IMR-90 (cell line): ENCODE measurements around the gene VMAC. TPM values are rescaled to one million over a fixed set of nuclear protein-coding genes. Genes with fewer than 3 reads are reported as not detected.

ENCODE experiments used
- ATAC-seq: fragments of 200-7000 bp; cut with Tn5 transposase; 2 replicates; pipeline ENCODE4 v1.9.1; 2020; ENCODE audit warnings: low read depth, mild to moderate bottlenecking, moderate library complexity
- BruUV-seq: library from RNA; stranded (reverse); fragments of 400-500 nt; replicated peaks from 2 replicates; lab custom pipeline; 2021; lab: Mats Ljungman, UMichigan
- CTCF ChIA-PET: fragments of 300-600 bp; formaldehyde crosslinking; extraction: SDS; loops from one replicate; lab custom pipeline; 2021; ENCODE audit warnings: antibody characterized with exemption; lab: Yijun Ruan, JAX
- POLR2A ChIA-PET: fragments of 300-600 bp; sonication (Branson Sonifier 250); formaldehyde crosslinking; loops from one replicate; lab custom pipeline; 2022; ENCODE audit warnings: antibody characterized with exemption; ENCODE audit not compliant: unreplicated experiment; lab: Charles Lee
- DNase-seq: peaks from one replicate; pipeline ENCODE4 v3.0.0; 2013
- H2AFZ ChIP-seq: replicated peaks from 2 replicates; pipeline ENCODE3; 2013; ENCODE audit warnings: low read length, mild to moderate bottlenecking; ENCODE audit not compliant: poor library complexity
- H2AK5ac ChIP-seq: 2 replicates; pipeline ENCODE4 v1.6.1; 2013; ENCODE audit warnings: low read depth, low read length, inconsistent platforms
- H2AK9ac ChIP-seq: replicated peaks from 2 replicates; pipeline ENCODE3; 2013; ENCODE audit warnings: mild to moderate bottlenecking, low read depth, low read length, moderate library complexity; ENCODE audit not compliant: poor library complexity
- H2BK120ac ChIP-seq: 2 replicates; pipeline ENCODE4 v1.6.1; 2013; ENCODE audit warnings: low read depth, low read length, inconsistent platforms
- H2BK15ac ChIP-seq: 3 replicates; pipeline ENCODE4 v1.6.1; 2013; ENCODE audit warnings: low read depth, low read length, inconsistent platforms
- H2BK20ac ChIP-seq: 2 replicates; pipeline ENCODE4 v1.6.1; 2013; ENCODE audit warnings: low read depth, mild to moderate bottlenecking, inconsistent platforms, low read length, moderate library complexity
- H2BK5ac ChIP-seq: 2 replicates; pipeline ENCODE4 v1.6.1; 2013; ENCODE audit warnings: mild to moderate bottlenecking, low read depth, low read length, inconsistent platforms; ENCODE audit not compliant: poor library complexity, severe bottlenecking
- H3K14ac ChIP-seq: replicated peaks from 2 replicates; pipeline ENCODE4 v1.6.1; 2013; ENCODE audit warnings: low read depth, low read length, inconsistent platforms
- H3K18ac ChIP-seq: 2 replicates; pipeline ENCODE4 v1.6.1; 2013; ENCODE audit warnings: low read depth, low read length, control low read depth
- H3K23ac ChIP-seq: 2 replicates; pipeline ENCODE4 v1.6.1; 2013; ENCODE audit warnings: low read depth, low read length, inconsistent platforms
- H3K27ac ChIP-seq: 2 replicates; pipeline ENCODE4 v1.5.1; 2013; ENCODE audit warnings: mild to moderate bottlenecking, control low read depth, low read length; ENCODE audit not compliant: insufficient read depth
- H3K27me3 ChIP-seq: 2 replicates; pipeline ENCODE4 v1.6.1; 2013; ENCODE audit warnings: low read length; ENCODE audit not compliant: control insufficient read depth, insufficient read depth
- H3K36me3 ChIP-seq: 2 replicates; pipeline ENCODE4 v1.6.1; 2013; ENCODE audit warnings: low read length, mixed read lengths; ENCODE audit not compliant: control insufficient read depth, insufficient read depth
- H3K4ac ChIP-seq: 2 replicates; pipeline ENCODE4 v1.6.1; 2013; ENCODE audit warnings: low read depth, low read length, inconsistent platforms
- H3K4me1 ChIP-seq: 2 replicates; pipeline ENCODE4 v1.6.1; 2013; ENCODE audit warnings: low read length, mixed read lengths; ENCODE audit not compliant: control insufficient read depth, insufficient read depth
- H3K4me2 ChIP-seq: 2 replicates; pipeline ENCODE4 v1.6.1; 2013; ENCODE audit warnings: low read depth, mild to moderate bottlenecking, control low read depth, low read length, moderate library complexity
- H3K4me3 ChIP-seq: 2 replicates; pipeline ENCODE4 v1.5.1; 2013; ENCODE audit warnings: low read depth, mild to moderate bottlenecking, control low read depth, low read length, moderate library complexity; ENCODE audit not compliant: insufficient read depth
- H3K56ac ChIP-seq: 2 replicates; pipeline ENCODE4 v1.6.1; 2013; ENCODE audit warnings: low read length, inconsistent platforms; ENCODE audit not compliant: insufficient read depth; ENCODE audit errors: extremely low read depth
- H3K79me1 ChIP-seq, 2 experiments: 2 replicates each; pipeline ENCODE4 v1.6.1; 2013; ENCODE audit warnings: low read length in 2 of 2, inconsistent platforms in 1 of 2, low read depth in 1 of 2
- H3K9ac ChIP-seq: 2 replicates; pipeline ENCODE4 v1.6.1; 2013; ENCODE audit warnings: low read depth, low read length, control low read depth
- H3K9me1 ChIP-seq: 2 replicates; pipeline ENCODE4 v1.6.1; 2013; ENCODE audit warnings: low read length, inconsistent platforms; ENCODE audit not compliant: insufficient read depth
- H3K9me3 ChIP-seq: 2 replicates; pipeline ENCODE4 v1.6.1; 2013; ENCODE audit warnings: low read length; ENCODE audit not compliant: control insufficient read depth, insufficient read depth
- H4K20me1 ChIP-seq: 2 replicates; pipeline ENCODE4 v1.6.1; 2013; ENCODE audit warnings: low read length, inconsistent platforms; ENCODE audit not compliant: insufficient read depth
- H4K5ac ChIP-seq: 2 replicates; pipeline ENCODE4 v1.6.1; 2013; ENCODE audit warnings: mild to moderate bottlenecking, low read depth, low read length, control low read depth
- H4K8ac ChIP-seq, 2 experiments: 2 replicates each; pipeline ENCODE4 v1.6.1; 2013; ENCODE audit warnings: low read depth in 2 of 2, low read length in 2 of 2, control low read depth in 1 of 2, inconsistent platforms in 1 of 2
- H4K91ac ChIP-seq: 2 replicates; pipeline ENCODE4 v1.6.1; 2013; ENCODE audit warnings: low read depth, low read length, inconsistent platforms; ENCODE audit not compliant: insufficient read depth
- CHD1 ChIP-seq: IDR thresholded peaks from 2 replicates; pipeline ENCODE4 v1.6.1; 2012; ENCODE audit warnings: low read depth, low read length, improper control_type of control experiment
- FOS ChIP-seq: fragments of 150-350 bp; IDR thresholded peaks from 2 replicates; pipeline ENCODE4 v1.6.1; 2016; ENCODE audit warnings: low read depth, low read length
- MAFK ChIP-seq: IDR thresholded peaks from 2 replicates; pipeline ENCODE4 v1.6.1; 2012; ENCODE audit warnings: low read depth, low read length, improper control_type of control experiment
- POLR2A ChIP-seq: IDR thresholded peaks from 2 replicates; pipeline ENCODE4 v1.6.1; 2012; ENCODE audit warnings: mild to moderate bottlenecking, low read depth, low read length
- RCOR1 ChIP-seq: IDR thresholded peaks from 2 replicates; pipeline ENCODE4 v1.6.1; 2012; ENCODE audit warnings: mild to moderate bottlenecking, low read length, improper control_type of control experiment; ENCODE audit not compliant: insufficient replicate concordance
- WGBS, 2 experiments: methylation state at CpG; one replicate each; pipeline versions ENCODE4 v1.1.5 to v1.1.7; 2013; ENCODE audit warnings: missing lambda C conversion rate in 2 of 2; ENCODE audit not compliant: insufficient read length in 1 of 2; ENCODE audit errors: extremely low coverage in 2 of 2; 5-methylcytosine and 5-hydroxymethylcytosine counted together
- dilution Hi-C: fragments of 300-500 bp; cut with HindIII; formaldehyde crosslinking; loops from one replicate; pipeline ENCODE4 v1.14.3; 2018; ENCODE audit warnings: low sequenced_read_pairs; ENCODE audit not compliant: unreplicated experiment
- in situ Hi-C: fragments of 300-500 bp; cut with MboI; formaldehyde crosslinking; loops from 3 replicates; pipeline ENCODE4 v1.14.3; 2019; ENCODE audit warnings: low sequenced_read_pairs, inconsistent platforms, mixed read lengths
- intact Hi-C: fragments of 100-400 bp; cut with micrococcal nuclease; formaldehyde crosslinking; loops from 2 replicates; pipeline ENCODE4 v1.10.0; 2022
- polyA plus RNA-seq, 3 experiments: library from polyadenylated mRNA; depleted of rRNA; stranded (reverse); fragments of >200 nt; gene quantifications; 2 replicates each; pipeline ENCODE4 v1.2.3, GENCODE V29; 2012; ENCODE audit warnings: low replicate concordance in 1 of 3
- total RNA-seq: library from RNA; depleted of rRNA; stranded (reverse); fragments of >200 nt; gene quantifications from 2 replicates; pipeline ENCODE4 v1.2.3, GENCODE V29; 2012
- TF ChIP-seq, protein P1 (sequence below): fragments of 150-350 bp; IDR thresholded peaks from 2 replicates; pipeline ENCODE4 v1.6.1; 2017; ENCODE audit warnings: mild to moderate bottlenecking, antibody characterized with exemption, low read length, low read depth

The VMAC gene
- total and polyA plus RNA-seq, 2 of the 4 experiments (the other 2 are of a cell fraction), result 1.4 to 3.1 TPM

DNA sequence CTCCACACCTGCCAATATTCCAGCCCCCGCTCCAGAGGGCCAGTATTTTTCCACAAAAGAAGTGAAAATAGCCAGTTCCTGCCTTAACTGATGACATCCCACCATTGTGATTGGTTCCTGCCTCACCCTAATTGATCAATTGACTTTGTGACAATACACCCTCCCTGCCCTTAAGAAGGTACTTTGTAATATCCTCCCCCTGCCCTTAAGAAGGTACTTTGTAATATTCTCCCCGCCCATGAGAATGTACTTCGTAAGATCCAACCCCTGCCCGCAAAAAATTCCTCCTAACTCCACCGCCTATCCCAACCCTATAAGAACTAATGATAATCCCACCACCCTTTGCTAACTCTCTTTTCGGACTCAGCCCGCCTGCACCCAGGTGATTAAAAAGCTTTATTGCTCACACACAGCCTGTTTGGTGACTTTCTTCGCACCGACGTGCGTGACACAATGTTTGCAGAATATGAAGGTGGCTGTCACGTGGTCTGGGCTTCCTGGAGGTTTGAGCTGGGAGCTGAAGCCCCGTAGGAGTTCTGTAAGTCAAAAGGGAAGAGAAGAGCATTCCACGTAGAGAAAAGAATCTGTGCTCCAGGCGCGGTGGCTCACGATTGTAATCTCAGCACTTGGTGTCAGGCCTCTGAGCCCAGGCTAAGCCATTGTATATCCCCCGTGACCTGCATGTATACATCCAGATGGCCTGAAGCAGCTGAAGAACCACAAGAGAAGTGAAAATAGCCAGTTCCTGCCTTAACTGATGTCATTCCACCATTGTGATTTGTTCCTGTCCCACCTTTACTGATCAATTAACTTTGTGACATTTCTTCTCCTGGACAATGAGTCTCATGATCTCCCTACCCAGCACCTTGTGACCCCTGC, 47.2 kb upstream of the VMAC start (continued):
- no peak for TF ChIP-seq CHD1

DNA sequence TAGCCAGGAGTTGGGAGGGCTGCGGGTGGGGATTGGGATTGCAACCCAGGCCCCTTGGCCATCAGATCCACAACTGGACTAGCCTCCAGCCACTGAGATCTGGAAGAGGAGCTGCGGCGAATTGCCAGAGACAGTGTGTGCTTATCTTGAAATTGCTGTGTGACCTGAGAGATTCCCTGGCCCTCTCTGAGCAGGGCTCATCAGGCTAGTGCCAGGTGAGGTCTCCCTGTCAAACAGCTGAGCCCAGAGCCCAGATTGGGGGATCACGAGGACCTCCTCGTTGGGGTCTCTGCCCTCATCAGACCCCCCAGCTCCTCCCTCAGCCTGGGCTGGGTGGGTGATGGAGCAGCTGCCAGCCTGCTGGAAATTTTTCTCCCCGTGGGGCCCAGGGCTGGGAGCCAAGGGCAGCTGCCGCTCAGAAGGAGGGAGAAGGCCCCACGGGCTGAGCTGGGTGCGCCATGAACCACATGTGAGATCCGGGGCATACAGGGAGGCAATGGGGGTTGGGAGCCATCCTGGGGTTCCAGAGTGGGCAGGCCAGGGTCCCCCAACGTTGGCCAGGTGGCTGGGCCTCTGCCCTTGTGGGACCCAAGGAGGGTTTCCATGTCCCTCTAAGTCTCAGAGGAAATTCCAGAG, 41.5 kb upstream of the VMAC start:
- no peak overlapping the region for H2AFZ ChIP-seq
- TF ChIP-seq FOS, result no peak
- TF ChIP-seq RCOR1, result no peak
- TF ChIP-seq MAFK, result no peak
- no peak for TF ChIP-seq POLR2A
- TF ChIP-seq, protein P1, sequence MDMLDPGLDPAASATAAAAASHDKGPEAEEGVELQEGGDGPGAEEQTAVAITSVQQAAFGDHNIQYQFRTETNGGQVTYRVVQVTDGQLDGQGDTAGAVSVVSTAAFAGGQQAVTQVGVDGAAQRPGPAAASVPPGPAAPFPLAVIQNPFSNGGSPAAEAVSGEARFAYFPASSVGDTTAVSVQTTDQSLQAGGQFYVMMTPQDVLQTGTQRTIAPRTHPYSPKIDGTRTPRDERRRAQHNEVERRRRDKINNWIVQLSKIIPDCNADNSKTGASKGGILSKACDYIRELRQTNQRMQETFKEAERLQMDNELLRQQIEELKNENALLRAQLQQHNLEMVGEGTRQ, result no peak
- no peak overlapping the region for H3K27ac ChIP-seq
- H3K9me1 ChIP-seq, result no peaks in the 10 kb centered on the region
- WGBS, 2 experiments, result 23% methylated on average over 4 of the region's 11 CpGs; no CpG with 5 or more reads in 1 of the 2 experiments
- no peak for DNase-seq
- H3K9ac ChIP-seq, result no peak overlapping the region
- ChIA-PET CTCF (no interaction called here), POLR2A (interaction anchor here (0.6 kb wide), 1 partner anchor 996 kb away, joined by 3 read pairs; no protein-coding TSS in a partner anchor)
- H2AK5ac ChIP-seq, result no peak overlapping the region
- H3K9me3 ChIP-seq, result no peaks in the 10 kb centered on the region
- H3K4ac ChIP-seq, result no peak overlapping the region
- no peak overlapping the region for H2AK9ac ChIP-seq
- in situ Hi-C loops, result no loop called here
- no peak overlapping the region for H3K4me2 ChIP-seq
- no peak overlapping the region for H3K4me3 ChIP-seq
- no peak overlapping the region for H2BK15ac ChIP-seq
- H4K8ac ChIP-seq, result no peak overlapping the region
- intact Hi-C loops, result no loop called here
- H3K18ac ChIP-seq, result no peak overlapping the region
- no peak overlapping the region for H2BK20ac ChIP-seq
- no TSS peak for BruUV-seq
- no peak overlapping the region for H2BK120ac ChIP-seq
- H4K20me1 ChIP-seq, result no peaks in the 10 kb centered on the region
- no peaks in the 10 kb centered on the region; the same call in 1 of the 2 replicates for H3K4me1 ChIP-seq
- no peak overlapping the region for H2BK5ac ChIP-seq
- H3K36me3 ChIP-seq, result no peaks in the 10 kb centered on the region
- H3K14ac ChIP-seq, result no peak overlapping the region
- no peak overlapping the region for H3K56ac ChIP-seq
- H3K27me3 ChIP-seq, result peaks cover 23% of the 10 kb centered on the region; the same call in 1 of the 2 replicates
- no peak overlapping the region for H4K5ac ChIP-seq
- H4K91ac ChIP-seq, result no peak overlapping the region
- H3K79me1 ChIP-seq, result no peaks in the 10 kb centered on the region
- ATAC-seq, result no peak
- dilution Hi-C loops, result no loop called here
- H3K23ac ChIP-seq, result no peak overlapping the region
